Stimulated activated CD4-positive, alpha-beta T cell treated with anti-CD3 and anti-CD28 coated beads, Interleukin-4, amount 100 ng/mL, for 24 hours (primary cell): Measurements from ENCODE around the gene PLPP2.

ENCODE experiments used
- DNase-seq: peaks from one replicate; pipeline ENCODE4 v3.0.0-alpha.2; 2020

The PLPP2 gene

GRCh38 chr19:291006-291521 lies at the start of gene PLPP2:
Gene PLPP2, minus strand, starts transcription at chr19:291403. Its CDS starts 67 bp downstream, at chr19:291336.
- DNase-seq: no peak

GRCh38 chr19:340620-341385 lies 49.6 kb upstream of the PLPP2 start:
- no peak for DNase-seq

GRCh38 chr19:339262-339887 lies 48.2 kb upstream of the PLPP2 start:
- no peak for DNase-seq

- no peak for DNase-seq
Observed at GRCh38 chr19:338421-338820, 47.2 kb upstream of the PLPP2 start.

GRCh38 chr19:336067-336614 lies 44.9 kb upstream of the PLPP2 start:
- DNase-seq: no peak

GRCh38 chr19:335486-336066 lies 44.4 kb upstream of the PLPP2 start:
- DNase-seq: no peak

- DNase-seq: no peak
Observed at GRCh38 chr19:335072-335471, 43.9 kb upstream of the PLPP2 start.

- no peak for DNase-seq
Observed at GRCh38 chr19:334296-335071, 43.3 kb upstream of the PLPP2 start.

- DNase-seq: no peak
Observed at GRCh38 chr19:330503-330902, 39.3 kb upstream of the PLPP2 start.

GRCh38 chr19:329876-330275 lies 38.7 kb upstream of the PLPP2 start:
- no peak for DNase-seq

GRCh38 chr19:328025-328505 lies 36.9 kb upstream of the PLPP2 start:
- DNase-seq: no peak

GRCh38 chr19:327291-328024 lies 36.3 kb upstream of the PLPP2 start:
- no peak for DNase-seq

- no peak for DNase-seq
Observed at GRCh38 chr19:326871-327270, 35.7 kb upstream of the PLPP2 start.

GRCh38 chr19:325937-326565 lies 34.8 kb upstream of the PLPP2 start:
- no peak for DNase-seq

- no peak for DNase-seq
Observed at GRCh38 chr19:325173-325936, 34.2 kb upstream of the PLPP2 start.

- DNase-seq: no peak
Observed at GRCh38 chr19:324716-325115, 33.5 kb upstream of the PLPP2 start.

- no peak for DNase-seq
Observed at GRCh38 chr19:322616-323015, 31.4 kb upstream of the PLPP2 start.

- DNase-seq: no peak
Observed at GRCh38 chr19:318509-318774, 27.2 kb upstream of the PLPP2 start.

- DNase-seq: no peak
Observed at GRCh38 chr19:317710-318508, 26.7 kb upstream of the PLPP2 start.

GRCh38 chr19:315811-316210 lies 24.6 kb upstream of the PLPP2 start:
- no peak for DNase-seq
